Endothelial cell of umbilical vein (primary cell): Measurements from ENCODE around the gene EDC3. TPM values are rescaled to one million over a fixed set of nuclear protein-coding genes. Genes with fewer than 3 reads are reported as not detected.

Source experiments
- BruUV-seq: library from RNA; stranded (reverse); fragments of 400-500 nt; replicated peaks from 2 replicates; lab custom pipeline; 2021; lab: Mats Ljungman, UMichigan
- CTCF ChIA-PET: fragments of 300-600, 350-600 bp; sonication (Branson Sonifier 250); formaldehyde crosslinking; loops from one replicate; lab custom pipeline; 2021; ENCODE audit warnings: antibody characterized with exemption, inconsistent platforms; lab: Charles Lee
- POLR2A ChIA-PET: fragments of 300-600, 350-600 bp; sonication (Branson Sonifier 250); formaldehyde crosslinking; loops from one replicate; lab custom pipeline; 2021; ENCODE audit warnings: antibody characterized with exemption, inconsistent platforms; lab: Charles Lee
- DNase-seq: peaks from one replicate; pipeline ENCODE4 v3.0.0-alpha.2; 2011; ENCODE audit warnings: low read depth, low spot score
- FAIRE-seq: peaks from 2 replicates; lab custom pipeline; 2011; peaks lifted over from hg19 to GRCh38; lab: Jason Lieb, UNC
- H2AFZ ChIP-seq: 2 replicates; pipeline ENCODE4 v1.6.0; 2012; ENCODE audit warnings: low read depth, low read length, control low read depth, inconsistent platforms
- H3K27ac ChIP-seq: 2 replicates; pipeline ENCODE4 v1.5.1; 2011; ENCODE audit warnings: low read depth, mild to moderate bottlenecking, control low read depth, low read length, moderate library complexity; ENCODE audit not compliant: insufficient read depth
- H3K27me3 ChIP-seq, 2 experiments: 2 replicates each; pipeline versions ENCODE4 v1.6.0 to v1.6.1; 2011; ENCODE audit warnings: low read length in 2 of 2, mixed read lengths in 1 of 2; ENCODE audit not compliant: control insufficient read depth in 2 of 2, insufficient read depth in 2 of 2
- H3K36me3 ChIP-seq, 2 experiments: 2 replicates in 1 of 2; 3 replicates in 1 of 2; pipeline ENCODE4 v1.5.1; 2011; ENCODE audit warnings: low read length in 2 of 2, mild to moderate bottlenecking in 1 of 2, moderate library complexity in 1 of 2; ENCODE audit not compliant: control insufficient read depth in 2 of 2, insufficient read depth in 2 of 2; ENCODE audit errors: extremely low read depth in 1 of 2
- H3K4me1 ChIP-seq: 3 replicates; pipeline ENCODE4 v1.5.1; 2011; ENCODE audit warnings: mild to moderate bottlenecking, low read length; ENCODE audit not compliant: control insufficient read depth, insufficient read depth; ENCODE audit errors: extremely low read depth
- H3K4me2 ChIP-seq: 2 replicates; pipeline ENCODE4 v1.6.1; 2011; ENCODE audit warnings: low read length, control low read depth, mixed read lengths; ENCODE audit not compliant: insufficient read depth
- H3K4me3 ChIP-seq, 3 experiments: fragments of 200-600 bp in 1 of 3; sonication (generic), shearing (Covaris generic) in 1 of 3; replicated peaks in 1 of 3; 2 replicates each; pipeline ENCODE4 v1.5.1; 2011 to 2016; ENCODE audit warnings: control low read depth in 3 of 3, low read length in 3 of 3, mild to moderate bottlenecking in 2 of 3, inconsistent platforms in 1 of 3, low read depth in 1 of 3, moderate library complexity in 1 of 3; ENCODE audit not compliant: insufficient read depth in 1 of 3
- H3K79me2 ChIP-seq: 2 replicates; pipeline ENCODE4 v1.6.0; 2012; ENCODE audit warnings: low read length, inconsistent platforms; ENCODE audit not compliant: control insufficient read depth, insufficient read depth
- H3K9ac ChIP-seq: replicated peaks from 2 replicates; pipeline ENCODE3; 2011; ENCODE audit warnings: low read length, control low read depth; ENCODE audit not compliant: insufficient read depth; ENCODE audit errors: extremely low read depth
- H3K9me1 ChIP-seq: replicated peaks from 3 replicates; pipeline ENCODE4 v1.6.0; 2011; ENCODE audit warnings: mild to moderate bottlenecking, low read length; ENCODE audit not compliant: control insufficient read depth, insufficient read depth; ENCODE audit errors: extremely low read depth
- H3K9me3 ChIP-seq: replicated peaks from 2 replicates; pipeline ENCODE4 v1.5.1; 2012; ENCODE audit warnings: low read length, inconsistent platforms; ENCODE audit not compliant: control insufficient read depth, insufficient read depth
- H4K20me1 ChIP-seq: replicated peaks from 2 replicates; pipeline ENCODE3; 2011; ENCODE audit warnings: mild to moderate bottlenecking, low read length; ENCODE audit not compliant: control insufficient read depth, insufficient read depth; ENCODE audit errors: extremely low read depth
- EZH2 ChIP-seq: IDR thresholded peaks from 2 replicates; pipeline ENCODE4 v1.6.1; 2012; ENCODE audit warnings: borderline replicate concordance, low read depth, mild to moderate bottlenecking, moderate library complexity, low read length, inconsistent platforms; ENCODE audit not compliant: severe bottlenecking
- FOS ChIP-seq: IDR thresholded peaks from 2 replicates; pipeline ENCODE4 v1.6.1; 2011; ENCODE audit warnings: mild to moderate bottlenecking, low read length, moderate library complexity, borderline replicate concordance; ENCODE audit not compliant: insufficient read depth
- GATA2 ChIP-seq: IDR thresholded peaks from 2 replicates; pipeline ENCODE4 v1.7.0; 2011; ENCODE audit warnings: low read depth, mild to moderate bottlenecking, moderate library complexity, mixed read lengths, low read length; ENCODE audit not compliant: insufficient read length, insufficient read depth
- JUN ChIP-seq: IDR thresholded peaks from 2 replicates; pipeline ENCODE4 v1.6.1; 2011; ENCODE audit warnings: borderline replicate concordance, low read depth; ENCODE audit not compliant: insufficient read length, insufficient read depth
- MYC ChIP-seq: IDR thresholded peaks from one replicate; pipeline ENCODE4 v1.6.1; 2011; ENCODE audit warnings: mild to moderate bottlenecking, low read depth, low read length
- POLR2A ChIP-seq: IDR thresholded peaks from 2 replicates; pipeline ENCODE4 v1.6.1; 2012; ENCODE audit warnings: low read depth, mild to moderate bottlenecking, control low read depth, low read length
- POLR2AphosphoS5 ChIP-seq: IDR thresholded peaks from 2 replicates; pipeline ENCODE4 v1.6.1; 2012; ENCODE audit warnings: low read depth, mild to moderate bottlenecking, control low read depth, low read length, moderate library complexity; ENCODE audit not compliant: insufficient read depth
- dilution Hi-C: fragments of 300-500 bp; cut with MboI; formaldehyde crosslinking; loops from one replicate; pipeline ENCODE4 v1.15.0; 2019; ENCODE audit warnings: low sequenced_read_pairs; ENCODE audit not compliant: extremely low pct_ligation_motif_present
- intact Hi-C: fragments of 100-400 bp; cut with micrococcal nuclease; formaldehyde crosslinking; loops from one replicate; pipeline ENCODE4 v1.10.0; 2022
- polyA plus RNA-seq, 4 experiments: library from polyadenylated mRNA; depleted of rRNA in 3 of 4; stranded (reverse) in 3 of 4; unstranded in 1 of 4; fragments of >200 nt; gene quantifications; 2 replicates each; pipeline versions ENCODE4 v1.2.1 to v1.2.3, GENCODE V29; 2011 to 2012; ENCODE audit warnings: missing spikeins in 1 of 4
- total RNA-seq: library from RNA; stranded (reverse); gene quantifications from 2 replicates; pipeline ENCODE4 v1.2.3, GENCODE V29; 2021
- TF ChIP-seq, protein P1 (sequence below), 2 donors: IDR thresholded peaks; 1 replicate in 1 of 2; 2 replicates in 1 of 2; pipeline ENCODE4 v1.5.1; 2011; ENCODE audit warnings: low read length in 2 of 2, mild to moderate bottlenecking in 2 of 2, moderate library complexity in 2 of 2, control low read depth in 1 of 2, inconsistent platforms in 1 of 2, low read depth in 1 of 2; ENCODE audit not compliant: insufficient read depth in 1 of 2; ENCODE audit errors: extremely low read depth in 1 of 2
- TF ChIP-seq, protein P2 (sequence below): IDR thresholded peaks from 2 replicates; pipeline ENCODE4 v1.6.1; 2011; ENCODE audit not compliant: insufficient read depth, insufficient read length

Gene EDC3
- total and polyA plus RNA-seq, 2 donors (not counting 3 experiments of a cell fraction or from before 2014, with no cell fraction given), result 55.9 to 56.5 TPM

DNA sequence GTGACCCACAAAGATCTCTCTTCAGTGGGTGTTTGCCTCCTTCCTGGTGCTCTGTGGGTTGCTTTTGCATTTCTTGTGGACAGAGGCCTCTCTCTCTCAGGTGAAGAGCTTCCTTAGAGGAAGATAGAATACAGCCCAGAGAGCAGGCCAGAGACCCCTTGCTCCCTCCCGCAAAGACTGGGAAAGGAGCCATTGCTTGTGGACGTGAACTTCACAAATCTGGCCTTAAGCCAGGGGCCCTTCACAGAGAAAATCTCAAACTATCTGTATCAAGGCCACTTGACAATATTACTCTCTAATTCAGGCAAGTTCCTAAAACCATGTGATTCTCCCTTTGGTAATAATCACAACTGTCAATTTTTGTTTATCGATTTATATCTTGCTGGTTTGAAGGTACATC lies 110.6 kb downstream of the EDC3 start:
- Histone ChIP-seq H3K79me2 (no peaks in the 10 kb centered on the region), H3K9me3 (no peaks in the 10 kb centered on the region), H3K27me3 (no peaks in the 10 kb centered on the region), H3K9me1 (no peaks in the 10 kb centered on the region), H2AFZ (no peak overlapping the region), H3K4me2 (no peak overlapping the region), H3K9ac (no peak overlapping the region), H3K4me3 (no peak overlapping the region), H3K27ac (no peak overlapping the region), H4K20me1 (no peaks in the 10 kb centered on the region), H3K36me3 (no peaks in the 10 kb centered on the region), H3K4me1 (peaks cover 23% of the 10 kb centered on the region)
- POLR2A ChIA-PET, result no interaction called here
- FAIRE-seq (no peak), DNase-seq (no peak)
- TF ChIP-seq, protein P1, sequence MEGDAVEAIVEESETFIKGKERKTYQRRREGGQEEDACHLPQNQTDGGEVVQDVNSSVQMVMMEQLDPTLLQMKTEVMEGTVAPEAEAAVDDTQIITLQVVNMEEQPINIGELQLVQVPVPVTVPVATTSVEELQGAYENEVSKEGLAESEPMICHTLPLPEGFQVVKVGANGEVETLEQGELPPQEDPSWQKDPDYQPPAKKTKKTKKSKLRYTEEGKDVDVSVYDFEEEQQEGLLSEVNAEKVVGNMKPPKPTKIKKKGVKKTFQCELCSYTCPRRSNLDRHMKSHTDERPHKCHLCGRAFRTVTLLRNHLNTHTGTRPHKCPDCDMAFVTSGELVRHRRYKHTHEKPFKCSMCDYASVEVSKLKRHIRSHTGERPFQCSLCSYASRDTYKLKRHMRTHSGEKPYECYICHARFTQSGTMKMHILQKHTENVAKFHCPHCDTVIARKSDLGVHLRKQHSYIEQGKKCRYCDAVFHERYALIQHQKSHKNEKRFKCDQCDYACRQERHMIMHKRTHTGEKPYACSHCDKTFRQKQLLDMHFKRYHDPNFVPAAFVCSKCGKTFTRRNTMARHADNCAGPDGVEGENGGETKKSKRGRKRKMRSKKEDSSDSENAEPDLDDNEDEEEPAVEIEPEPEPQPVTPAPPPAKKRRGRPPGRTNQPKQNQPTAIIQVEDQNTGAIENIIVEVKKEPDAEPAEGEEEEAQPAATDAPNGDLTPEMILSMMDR (IDR thresholded peaks at IDR 0.05; ENCODE audit: extremely low read depth in 1 of 2, insufficient read depth in 1 of 2, low read depth in 1 of 2, low read length in 2 of 2), result no peak
- TF ChIP-seq, protein P2, sequence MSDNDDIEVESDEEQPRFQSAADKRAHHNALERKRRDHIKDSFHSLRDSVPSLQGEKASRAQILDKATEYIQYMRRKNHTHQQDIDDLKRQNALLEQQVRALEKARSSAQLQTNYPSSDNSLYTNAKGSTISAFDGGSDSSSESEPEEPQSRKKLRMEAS, result no peak
- TF ChIP-seq GATA2 (no peak), JUN (no peak), EZH2 (no peak), POLR2A (no peak), POLR2AphosphoS5 (no peak), MYC (no peak), FOS (no peak)
- no TSS peak for BruUV-seq
- dilution Hi-C loops (no loop called here), intact Hi-C loops (no loop called here)
- CTCF ChIA-PET, result interaction anchor here (0.6 kb wide), 1 partner anchor 211 kb away, joined by 3 read pairs; no protein-coding TSS in a partner anchor
